Cardiac septum (tissue), 1 donor: ENCODE results near the gene C14orf119. TPM values are rescaled to one million over a fixed set of nuclear protein-coding genes. Genes with fewer than 3 reads are reported as not detected.
A peak's percentile ranks its signal among the peaks of the same experiment; 100 is the strongest.

ENCODE experiments used
- DNase-seq: peaks from one replicate; pipeline ENCODE4 v3.0.0-alpha.2; 2020; ENCODE audit warnings: low spot score
- intact Hi-C: fragments of 100-400 bp; cut with DNase I; formaldehyde crosslinking; loops from one replicate; pipeline ENCODE4 v1.14.0; 2022
- total RNA-seq: library from RNA; stranded (reverse); fragmentation: NEBNext Ultra II Directional; extraction: Animal tissue kit (Norgen Biotek cat#: 25700); gene quantifications from one replicate; pipeline ENCODE4 v1.2.1, GENCODE V29; 2021
- donor health status: DM: no; HTN: no; CAD: no.

C14orf119 gene
- total RNA-seq, 1 donor from 2014 or later: 28.9 TPM

GRCh38 chr14:23119363-23120327 is 24.3 kb downstream of the C14orf119 start:
- DNase-seq: no peak
- intact Hi-C loops: loop anchor here (1.0 kb wide), 1 partner anchor 68 kb away; no protein-coding TSS in a partner anchor

DNA sequence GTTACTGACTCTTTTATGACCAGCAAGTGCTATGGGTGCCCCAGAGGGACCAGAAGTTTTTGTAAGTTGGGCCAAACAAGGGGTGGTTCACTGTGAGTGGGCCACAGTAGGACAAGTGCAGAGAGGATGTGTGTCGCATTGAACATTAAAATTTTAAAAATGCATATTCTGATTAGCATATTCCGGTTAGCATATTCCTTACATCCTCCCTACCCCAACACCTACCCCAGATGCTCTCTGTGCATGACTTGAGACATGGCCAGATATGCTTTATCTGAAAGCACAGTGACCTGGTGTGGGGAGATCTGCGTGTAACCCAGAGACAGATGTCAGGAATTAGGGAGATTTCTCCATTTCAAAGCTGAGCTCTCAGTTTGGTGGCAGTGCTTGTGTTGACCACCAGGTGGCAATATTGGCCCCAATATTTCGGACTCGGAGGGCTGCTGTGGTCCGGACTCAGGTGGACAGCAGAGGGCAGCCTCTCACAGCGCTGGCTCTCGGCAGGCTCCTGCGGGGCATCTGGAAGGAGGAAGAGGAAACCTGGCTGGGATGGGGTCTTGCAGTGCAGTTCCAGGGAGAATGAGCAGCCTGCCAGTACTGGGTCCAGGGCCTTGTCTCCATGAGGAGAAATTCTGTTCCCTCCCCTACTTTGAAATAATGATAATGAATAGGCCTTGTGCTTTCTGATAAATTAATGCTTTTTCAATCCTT is 25.4 kb downstream of the C14orf119 start:
- peak; percentile 96 for DNase-seq
- intact Hi-C loops: loop anchor here (1.0 kb wide), 1 partner anchor 67 kb away; no protein-coding TSS in a partner anchor

DNA sequence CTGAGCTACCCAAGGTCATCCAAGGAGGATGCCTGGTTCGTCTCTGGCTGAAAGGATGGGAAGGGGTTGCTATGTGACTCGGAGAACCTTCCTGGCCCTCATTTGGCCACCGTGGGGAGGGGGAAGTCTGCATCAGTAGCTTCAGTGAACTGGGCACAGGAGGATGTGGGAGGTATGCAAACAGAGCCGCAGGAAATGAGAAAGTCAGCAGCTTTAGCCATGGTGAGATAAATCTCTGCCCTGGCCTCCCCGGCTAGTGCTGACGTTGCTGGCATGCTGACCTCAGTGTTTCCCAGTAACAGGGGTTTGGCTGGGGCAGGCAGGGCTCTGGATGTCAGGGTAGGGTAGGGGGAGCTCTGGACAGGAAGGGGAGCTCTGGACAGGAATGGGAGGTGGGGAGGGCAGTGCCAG is 26.1 kb downstream of the C14orf119 start:
- DNase-seq: no peak

DNA sequence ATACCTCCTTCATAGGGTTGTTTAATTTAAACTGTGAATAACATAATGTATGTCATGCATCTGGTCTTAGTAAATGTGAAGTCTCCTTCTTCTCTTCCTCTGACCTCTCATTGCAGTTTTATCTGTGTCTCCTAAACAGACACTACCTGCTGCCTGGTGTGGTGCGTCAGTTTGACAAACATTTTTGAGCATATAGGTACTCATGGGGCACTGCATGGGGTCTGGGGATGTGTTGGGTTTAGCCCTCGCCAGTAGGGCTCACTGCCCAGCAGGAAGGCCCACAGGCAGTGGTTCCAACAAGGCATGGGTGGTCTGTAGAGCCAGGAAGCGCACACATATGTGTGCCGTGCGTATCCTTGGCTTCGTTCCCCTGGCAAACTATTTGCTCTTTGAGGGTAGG is 26.8 kb downstream of the C14orf119 start:
- DNase-seq: no peak
- intact Hi-C loops: no loop called here

More for the DNA sequence above, 26.1 kb downstream of the C14orf119 start:
- intact Hi-C loops: no loop called here

- intact Hi-C loops: no loop called here
- no peak for DNase-seq
Measured at GRCh38 chr14:23123419-23123818, 28.1 kb downstream of the C14orf119 start.

DNA sequence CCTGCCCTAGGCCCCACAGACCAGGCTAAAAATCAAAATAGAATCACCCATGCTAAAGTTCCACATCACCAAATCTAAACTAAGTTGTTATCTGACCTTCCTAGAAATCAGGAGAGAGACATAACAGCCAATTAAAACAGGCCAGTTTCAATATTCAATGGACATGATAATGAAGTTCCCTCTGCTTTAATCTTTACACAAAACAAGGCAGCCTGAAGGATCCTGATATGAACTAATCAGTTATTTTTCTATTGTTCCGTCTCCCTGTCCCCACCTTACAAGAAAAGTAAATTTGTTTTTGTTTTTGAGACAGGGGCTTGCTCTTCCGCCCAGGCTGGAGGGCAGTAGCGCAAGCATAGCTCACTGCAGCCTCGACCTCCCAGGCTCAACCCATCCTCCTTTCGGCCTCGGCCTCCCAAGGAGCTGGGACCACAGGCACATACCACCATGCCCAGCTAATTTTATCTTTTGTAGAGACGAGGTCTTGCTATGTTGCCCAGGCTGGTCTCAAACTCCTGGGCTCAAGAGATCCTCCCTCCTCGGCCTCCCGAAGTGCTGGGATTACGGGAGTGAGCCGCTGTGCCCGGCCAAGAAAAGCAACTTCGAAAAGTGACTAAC is 29.1 kb downstream of the C14orf119 start:
- intact Hi-C loops: no loop called here
- no peak for DNase-seq

GRCh38 chr14:23125011-23125410 is 29.7 kb downstream of the C14orf119 start:
- DNase-seq: no peak
- intact Hi-C loops: no loop called here

DNA sequence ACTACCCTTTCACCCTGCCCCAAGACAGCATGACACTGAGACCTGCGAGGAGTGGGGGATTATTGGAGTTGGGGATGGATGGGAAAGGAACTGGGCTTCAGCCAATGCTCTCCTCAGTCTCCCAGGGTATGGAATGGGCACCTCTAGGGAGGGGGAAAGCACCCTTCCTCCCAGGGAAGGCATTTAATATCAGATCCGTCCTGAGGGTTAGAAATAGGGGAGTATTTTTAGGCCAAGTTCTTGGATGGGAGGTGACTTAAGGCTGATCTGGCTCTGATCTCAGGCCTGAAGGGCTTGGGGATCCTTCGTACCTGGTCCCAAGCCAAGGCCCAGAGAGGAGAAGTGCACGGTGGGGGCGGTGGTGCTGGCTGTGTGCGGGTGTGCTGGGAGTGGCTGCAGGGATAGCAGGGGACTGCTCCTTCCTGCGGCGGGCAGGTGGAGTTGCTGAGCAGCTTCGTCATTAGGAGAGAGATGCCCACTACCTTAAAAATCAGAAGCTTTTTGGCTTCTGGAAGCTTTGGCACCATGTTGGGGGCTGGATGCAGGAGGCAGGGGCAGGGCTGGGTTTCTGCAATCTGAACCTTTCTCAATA is 30.7 kb downstream of the C14orf119 start:
- intact Hi-C loops: no loop called here
- no peak for DNase-seq

GRCh38 chr14:23126548-23127278 is 31.4 kb downstream of the C14orf119 start:
- no peak for DNase-seq
- intact Hi-C loops: no loop called here

GRCh38 chr14:23127861-23128260 is 32.6 kb downstream of the C14orf119 start:
- DNase-seq: no peak
- intact Hi-C loops: no loop called here

- DNase-seq: no peak
- intact Hi-C loops: no loop called here
Measured at GRCh38 chr14:23128969-23129758, 33.9 kb downstream of the C14orf119 start.

DNA sequence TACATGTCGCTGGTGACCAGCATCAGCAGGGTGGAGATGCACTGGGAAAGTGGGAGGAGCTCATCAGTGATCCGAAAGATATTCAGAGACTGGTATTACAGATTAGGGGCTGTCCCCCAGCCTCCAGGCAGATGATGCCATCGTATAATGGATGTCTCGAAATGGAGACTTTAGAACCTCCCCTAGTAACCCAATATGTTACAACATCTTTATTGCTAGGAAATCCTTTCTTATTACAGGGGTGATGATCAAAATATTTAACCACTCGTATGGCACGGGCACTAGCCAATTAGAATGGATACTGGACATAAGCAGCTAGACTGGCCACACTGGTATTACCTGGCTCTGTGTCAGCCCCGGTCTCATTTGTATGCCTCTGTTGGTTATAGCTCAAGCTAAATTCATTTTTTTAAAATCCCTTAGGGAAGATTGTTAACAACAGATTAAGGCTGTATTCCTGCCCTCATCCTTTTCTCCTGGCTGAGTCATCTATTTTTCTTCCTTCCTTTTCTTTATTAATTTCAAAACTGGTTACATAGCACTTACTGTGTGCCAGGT is 34.5 kb downstream of the C14orf119 start:
- DNase-seq: no peak
- intact Hi-C loops: no loop called here

DNA sequence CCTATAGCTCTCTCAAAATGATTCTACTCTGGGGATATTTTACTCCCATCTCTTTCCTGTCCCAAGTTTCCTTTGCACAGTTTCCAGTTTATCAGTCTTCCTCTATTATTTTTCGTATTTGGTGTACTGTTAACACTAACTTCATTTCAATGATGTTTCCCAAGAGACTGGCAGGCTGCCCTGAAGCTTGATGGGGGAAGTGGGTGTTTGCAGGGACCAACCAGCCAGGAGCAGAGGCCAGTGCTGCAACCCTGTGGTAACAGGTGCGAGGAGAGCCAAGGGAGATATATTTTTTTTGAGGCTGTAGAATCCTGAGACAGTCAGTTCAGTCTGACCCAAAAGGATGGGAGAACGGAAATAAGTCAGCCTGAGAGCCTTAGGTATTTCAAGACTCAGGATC is 35.6 kb downstream of the C14orf119 start:
- intact Hi-C loops: no loop called here
- no peak for DNase-seq

- intact Hi-C loops: no loop called here
- no peak for DNase-seq
Measured at GRCh38 chr14:23131482-23131881, 36.2 kb downstream of the C14orf119 start.

DNA sequence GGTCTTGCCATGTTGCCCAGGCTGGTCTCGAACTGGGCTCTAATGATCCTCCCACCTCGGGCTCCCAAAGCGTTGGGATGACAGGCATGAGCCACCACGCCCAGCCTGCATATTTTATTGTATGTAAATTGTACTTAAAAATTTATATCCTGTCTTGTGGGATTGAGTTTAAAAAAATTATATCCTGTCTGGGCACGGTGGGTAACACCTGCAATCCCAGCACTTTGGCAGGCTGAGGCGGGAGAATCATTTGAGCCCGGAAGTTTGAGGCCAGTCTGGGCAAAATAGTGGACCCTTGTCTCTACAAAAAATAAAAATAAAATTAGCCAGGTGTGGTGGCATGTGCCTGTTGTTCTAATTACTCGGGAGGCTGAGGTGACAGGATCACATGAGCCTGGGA is 37.7 kb downstream of the C14orf119 start:
- intact Hi-C loops: no loop called here
- DNase-seq: no peak

GRCh38 chr14:23136566-23137133 is 41.3 kb downstream of the C14orf119 start:
- intact Hi-C loops: no loop called here
- no peak for DNase-seq

GRCh38 chr14:23137192-23137812 is 42.0 kb downstream of the C14orf119 start:
- no peak for DNase-seq
- intact Hi-C loops: no loop called here
